HG02852 (cell line): ENCODE data around the gene KBTBD12.

ENCODE experiments used
- ATAC-seq: cut with Tn5 transposase; IDR thresholded peaks from one replicate; pipeline ENCODE4 v1.9.1; 2021; ENCODE audit warnings: mild to moderate bottlenecking, moderate library complexity; ENCODE audit not compliant: unreplicated experiment

KBTBD12 gene

DNA sequence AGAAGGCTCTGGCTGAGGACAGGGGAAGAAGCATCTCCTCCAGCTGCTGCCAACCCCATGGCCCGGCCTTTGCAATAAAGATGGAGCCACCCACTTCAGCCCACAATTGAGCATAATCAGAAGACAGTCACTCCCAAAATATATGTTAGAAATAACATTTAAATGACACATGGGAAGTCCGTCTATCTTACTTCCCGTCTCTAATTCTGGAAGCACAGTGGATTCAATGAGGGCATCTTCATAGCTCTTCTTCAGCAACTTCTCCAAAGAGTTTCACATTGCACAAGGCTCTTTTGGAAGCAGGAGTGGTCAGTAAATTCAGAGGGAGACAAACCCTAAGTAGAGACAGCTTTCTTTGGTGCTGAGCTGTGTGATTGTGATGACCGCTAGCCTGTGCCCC, 70.2 kb downstream of the KBTBD12 start:
- no peak for ATAC-seq

DNA sequence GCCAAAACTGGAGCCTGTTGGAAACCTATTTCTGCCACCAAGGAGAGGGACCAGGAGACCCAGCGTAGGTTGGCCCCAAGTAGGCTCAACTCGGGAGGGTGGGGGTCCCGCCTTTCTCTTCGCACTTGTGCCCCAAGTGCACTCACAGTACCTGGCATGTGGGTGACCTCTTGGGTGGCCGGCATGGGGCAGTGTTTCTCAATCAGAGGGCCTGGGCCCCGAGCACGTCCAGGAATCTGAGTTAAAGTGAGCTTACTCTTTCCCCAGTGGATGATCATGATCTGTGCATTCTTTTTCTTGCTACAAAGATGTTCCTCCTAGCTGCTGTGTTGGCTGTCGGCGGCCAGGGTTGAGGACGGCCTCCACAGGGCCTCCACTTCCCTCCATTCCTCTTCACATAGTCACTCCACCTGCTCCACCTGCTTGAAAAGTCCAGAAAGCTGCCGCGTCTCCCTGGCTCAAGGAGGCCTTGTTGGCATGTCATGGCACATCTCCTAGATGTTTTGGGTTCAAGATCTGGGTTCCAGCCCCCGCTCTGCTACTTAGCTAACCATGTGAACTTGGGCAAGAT, 70.7 kb downstream of the KBTBD12 start:
- no peak for ATAC-seq

DNA sequence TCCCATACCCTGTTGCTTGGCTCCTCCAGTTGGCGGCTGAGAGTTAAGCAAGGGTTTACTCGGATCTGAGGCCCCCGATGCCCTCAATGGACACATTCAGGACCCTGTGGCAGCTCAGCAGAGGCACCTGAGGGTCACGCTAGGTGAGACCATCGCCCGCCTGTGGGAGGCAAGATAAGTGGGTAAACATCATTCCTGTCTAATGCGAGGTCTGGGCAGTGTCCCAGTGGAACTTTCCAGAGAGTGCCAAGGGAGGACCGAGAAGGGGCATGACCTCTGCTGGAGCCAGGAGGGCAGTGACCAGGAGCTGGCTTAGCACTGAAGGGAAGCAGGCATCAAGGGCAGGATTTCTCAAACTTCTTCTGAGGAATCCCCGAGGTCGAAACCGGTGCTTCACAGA, 71.8 kb downstream of the KBTBD12 start:
- ATAC-seq: no peak

DNA sequence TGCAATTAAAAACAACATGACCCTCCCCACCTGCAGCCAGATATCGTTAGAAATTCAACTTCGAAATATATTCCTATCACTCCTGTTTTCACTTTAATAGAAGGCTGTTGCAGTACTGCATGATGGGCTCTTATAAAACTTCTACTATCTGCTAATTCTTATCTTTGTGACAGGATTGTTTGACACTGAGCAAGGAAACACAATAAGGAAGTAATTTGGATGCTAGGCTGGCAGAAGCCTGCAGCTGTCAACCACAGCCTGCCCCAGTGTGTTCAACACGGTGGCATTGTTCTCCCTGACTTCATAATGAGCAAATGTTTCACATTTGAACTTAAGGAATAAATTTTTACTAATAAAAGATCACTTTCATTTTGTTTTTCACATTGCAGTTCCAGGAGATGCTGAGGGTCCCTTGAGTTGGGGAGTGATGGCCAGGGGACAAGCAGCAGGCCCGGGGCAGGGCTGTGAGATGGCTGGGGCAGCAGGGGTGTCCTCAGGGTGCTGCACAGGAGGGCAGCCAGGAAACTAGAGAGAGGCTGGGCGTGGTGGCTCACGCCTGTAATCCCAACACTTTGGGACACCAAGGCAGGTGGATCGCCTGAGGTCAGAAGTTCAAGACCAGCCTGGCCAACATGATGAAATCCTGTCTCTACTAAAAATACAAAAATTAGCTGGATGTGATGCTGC, 72.4 kb downstream of the KBTBD12 start:
- no peak for ATAC-seq

DNA sequence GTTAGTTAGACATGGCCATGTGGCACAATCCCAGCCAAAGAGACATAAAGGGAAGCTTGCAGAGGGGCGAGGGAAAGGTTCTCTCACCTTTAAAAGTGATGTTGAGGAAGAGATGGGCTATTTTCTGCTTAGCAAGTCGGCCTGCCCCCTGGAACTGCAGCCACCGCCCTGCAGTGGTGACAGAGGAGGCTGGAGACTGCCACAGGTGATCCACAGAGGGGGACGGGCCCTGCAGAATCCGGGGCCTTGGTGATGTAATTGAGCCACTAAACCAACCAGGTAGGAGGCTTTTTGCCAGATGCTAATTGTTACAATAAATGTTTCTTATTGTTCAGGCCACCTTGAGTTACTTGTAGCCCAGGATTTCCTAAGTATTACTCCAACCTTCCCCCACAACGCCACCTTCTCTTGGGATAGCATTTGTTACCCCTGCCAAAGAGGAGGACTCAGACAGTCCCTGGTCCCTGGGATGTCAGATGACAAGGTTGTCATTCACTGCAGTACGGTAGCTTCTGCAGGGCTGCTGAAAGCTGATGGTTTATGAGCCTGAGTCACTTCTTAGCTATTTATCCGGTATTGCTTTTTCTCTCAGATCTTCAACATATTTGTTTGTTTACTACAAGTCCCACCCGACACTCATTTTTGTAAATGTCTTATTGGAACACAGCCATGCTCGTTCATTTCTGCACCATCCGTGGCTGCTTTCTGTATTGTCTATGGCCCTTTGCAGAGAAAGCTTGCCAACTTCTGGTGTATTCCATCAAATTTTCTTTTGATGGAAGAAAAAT, 73.9 kb downstream of the KBTBD12 start:
- ATAC-seq: no peak

DNA sequence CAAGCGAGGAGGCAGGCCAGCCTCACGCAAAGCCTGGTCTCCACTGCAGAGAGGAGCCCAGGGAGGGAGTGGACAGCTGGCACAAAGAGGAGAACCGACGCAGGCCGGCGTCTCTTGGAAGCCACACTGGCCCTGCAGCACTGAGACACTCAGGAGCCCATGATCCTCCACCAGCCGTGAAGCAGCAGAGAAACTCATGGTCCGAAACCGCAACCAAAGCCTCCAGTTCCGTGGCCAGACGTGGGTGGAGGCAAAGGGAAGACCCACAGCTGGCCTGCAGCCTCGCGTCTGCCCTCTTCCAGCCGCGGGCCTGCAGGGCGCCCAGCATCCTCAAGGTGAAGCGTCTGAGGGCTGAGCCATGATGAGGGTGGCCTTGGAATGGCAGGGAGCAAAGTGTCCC, 75.0 kb downstream of the KBTBD12 start:
- no peak for ATAC-seq

DNA sequence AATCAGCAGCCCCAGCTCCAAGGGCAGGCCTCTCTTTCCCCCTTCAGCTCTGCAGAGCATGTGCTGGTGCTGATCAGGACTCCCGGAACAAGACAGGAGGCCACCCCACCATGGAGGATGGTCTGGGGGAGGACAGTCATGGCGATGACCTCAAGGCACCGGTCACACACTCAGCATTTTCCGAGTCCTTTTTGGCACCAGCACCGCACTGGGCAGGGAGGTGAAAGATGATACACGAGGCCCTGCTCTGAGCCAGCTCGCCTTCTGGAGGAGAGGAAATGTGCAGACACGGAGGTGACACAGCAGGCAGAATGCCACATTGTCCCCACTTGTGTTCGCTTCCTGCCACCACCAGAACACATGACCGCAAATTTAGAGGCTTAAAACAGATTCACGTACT, 75.4 kb downstream of the KBTBD12 start:
- no peak for ATAC-seq

DNA sequence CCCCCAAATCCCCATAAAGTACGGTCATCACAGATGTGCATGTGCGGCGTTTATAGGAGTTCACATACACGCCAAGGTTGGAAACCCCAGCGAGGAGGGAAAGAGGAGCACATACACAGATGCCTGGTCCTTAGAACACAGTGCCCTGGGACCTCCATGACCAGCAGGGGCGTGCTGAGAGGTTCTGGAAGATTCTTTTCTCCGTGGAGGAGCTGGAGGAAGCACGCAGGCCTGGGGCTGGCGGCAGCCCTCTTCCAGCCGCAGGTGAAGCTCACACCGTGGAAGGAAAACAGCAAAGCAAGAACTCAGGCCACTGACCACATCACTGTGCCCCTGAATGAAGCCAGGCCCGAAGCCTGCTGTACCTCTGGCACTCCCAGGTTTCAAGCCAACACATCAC, 76.2 kb downstream of the KBTBD12 start:
- no peak for ATAC-seq

DNA sequence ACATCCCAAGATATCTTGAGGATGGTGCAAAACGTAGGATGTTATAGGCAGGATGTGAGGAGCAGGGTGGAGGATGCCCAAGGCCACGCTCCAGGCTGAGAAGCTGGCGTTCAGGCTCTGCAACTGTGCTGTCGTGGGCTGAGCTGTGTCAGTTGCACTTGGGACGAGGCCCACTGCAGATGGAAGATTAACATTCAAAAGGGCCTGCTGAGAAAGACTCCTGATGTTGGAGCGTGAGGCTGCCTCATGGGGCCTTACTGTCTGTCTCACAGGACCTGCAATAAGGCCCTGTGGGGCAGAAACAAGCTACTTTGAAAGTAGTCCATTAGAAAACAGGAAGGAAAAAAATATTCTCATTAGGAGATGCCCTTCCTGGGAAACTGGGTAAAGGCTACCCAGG, 76.6 kb downstream of the KBTBD12 start:
- ATAC-seq: no peak

DNA sequence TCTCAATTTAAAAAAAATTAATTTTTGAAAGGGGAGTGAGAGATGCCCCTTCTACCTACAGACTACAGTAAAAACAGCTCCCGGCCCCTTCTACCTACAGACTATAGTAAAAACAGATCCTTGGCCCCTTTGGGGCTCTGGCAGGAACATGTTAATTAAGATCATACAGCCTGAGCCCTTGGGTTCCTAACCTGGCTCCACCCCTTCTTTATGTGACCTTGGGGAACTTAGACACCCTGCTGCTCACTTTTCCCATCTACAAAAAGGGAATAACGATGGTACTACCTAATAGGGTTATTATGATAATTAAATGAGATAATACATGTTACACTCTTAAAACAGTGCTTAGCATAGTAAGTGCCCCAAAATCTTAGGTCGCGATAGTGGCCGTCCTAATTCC, 77.1 kb downstream of the KBTBD12 start:
- no peak for ATAC-seq

DNA sequence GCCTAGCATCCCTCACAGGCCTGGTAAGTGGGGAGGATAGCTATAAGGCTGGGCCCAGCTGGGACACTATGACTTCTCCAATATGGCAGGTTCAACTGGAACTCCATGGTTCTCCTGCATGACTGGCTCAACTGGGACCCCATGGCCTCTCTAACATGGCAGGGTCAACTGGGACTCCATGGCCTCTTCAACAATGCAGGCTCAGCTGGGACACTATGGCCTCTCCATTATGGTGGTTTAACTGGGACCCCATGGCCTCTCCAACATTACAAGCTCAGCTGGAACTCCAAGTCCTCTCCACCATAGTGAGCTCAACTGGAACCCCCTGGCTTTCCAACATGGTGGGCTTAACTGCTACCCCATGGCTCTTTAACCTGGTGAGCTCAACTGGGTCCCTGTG, 79.0 kb downstream of the KBTBD12 start:
- no peak for ATAC-seq

DNA sequence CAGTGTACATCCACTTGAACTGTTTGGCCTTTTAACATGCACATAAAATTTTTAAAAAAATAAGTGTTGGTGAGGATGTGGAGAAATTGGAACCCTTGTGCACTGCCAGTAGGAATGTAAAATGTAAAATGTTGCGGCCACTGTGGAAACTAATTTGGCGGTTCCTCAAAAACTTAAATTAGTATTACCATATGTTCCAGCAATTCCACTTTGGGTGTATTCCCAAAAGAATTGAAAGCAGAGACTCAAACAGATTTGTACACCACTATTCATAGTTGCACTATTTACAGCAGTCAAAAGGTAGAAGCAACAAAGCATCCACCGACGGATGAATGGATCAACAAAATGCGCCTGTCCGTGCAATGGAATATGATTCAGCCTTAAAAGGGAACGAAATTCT, 82.0 kb downstream of the KBTBD12 start:
- no peak for ATAC-seq

DNA sequence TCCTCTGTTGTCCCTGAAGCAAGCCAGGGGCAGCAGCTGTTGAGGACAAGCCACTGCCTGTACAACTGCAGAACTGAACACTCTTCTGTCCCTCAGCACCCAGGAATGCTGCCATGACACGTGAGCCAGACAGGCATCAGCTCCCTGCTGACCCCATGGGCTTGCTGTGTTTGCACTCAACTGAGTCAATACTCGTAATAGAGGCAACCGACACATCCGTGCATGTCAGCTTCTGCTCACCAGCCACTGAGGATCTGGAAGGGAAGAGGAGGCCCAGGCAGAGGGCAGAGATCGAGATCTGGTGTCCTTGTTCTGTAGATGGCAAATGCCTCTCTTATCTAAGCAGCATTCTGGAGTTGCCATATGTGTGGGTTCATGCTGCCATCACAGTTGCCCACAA, 82.9 kb downstream of the KBTBD12 start:
- no peak for ATAC-seq

DNA sequence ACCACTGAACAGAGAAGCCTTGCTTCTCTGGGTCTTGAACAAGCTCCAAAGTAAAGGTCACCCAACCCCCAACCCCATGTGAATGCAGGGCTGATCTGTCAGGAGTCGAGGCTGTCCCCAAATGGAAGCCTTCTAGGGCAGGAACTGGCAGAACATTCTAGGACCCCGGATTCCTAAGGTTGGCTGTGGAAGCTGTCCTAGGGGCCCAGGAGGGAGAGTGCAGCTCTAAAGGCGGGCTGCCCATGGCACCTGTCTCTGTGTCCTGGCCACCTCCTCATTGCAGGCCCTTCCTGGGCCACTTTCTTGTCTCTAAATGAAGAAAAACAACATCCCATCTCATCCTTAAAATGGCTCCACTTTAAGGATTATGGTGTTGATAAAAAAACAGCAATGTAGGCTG, 83.6 kb downstream of the KBTBD12 start:
- ATAC-seq: no peak

DNA sequence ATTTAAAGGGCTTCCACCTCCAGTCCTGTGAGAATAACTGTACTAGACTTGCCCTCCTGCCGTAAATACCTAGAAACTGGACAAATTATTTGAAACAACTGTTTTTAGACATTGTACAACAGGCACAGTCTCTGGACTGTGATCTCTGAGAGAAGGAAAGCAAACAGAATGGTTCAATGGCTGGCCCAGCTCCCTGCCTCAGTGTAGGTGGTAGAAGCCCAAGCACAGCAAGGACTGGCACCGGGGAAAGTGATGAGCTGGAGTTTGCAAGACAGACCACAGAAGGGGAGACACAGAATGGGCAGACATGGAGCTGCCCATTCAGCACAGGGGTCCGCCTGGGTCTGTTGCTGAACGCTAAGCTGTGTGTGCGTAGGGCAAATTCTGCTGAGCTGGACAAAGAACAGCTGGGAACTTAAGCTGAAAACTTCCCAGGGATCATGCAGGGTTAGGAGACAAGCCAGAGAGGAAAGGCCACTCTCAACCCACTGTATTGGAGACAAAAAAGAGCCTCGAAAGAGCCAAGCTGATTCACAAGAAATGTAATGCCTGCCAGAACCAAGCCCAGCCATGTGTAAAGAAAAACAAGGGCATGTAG, 84.6 kb downstream of the KBTBD12 start:
- no peak for ATAC-seq

DNA sequence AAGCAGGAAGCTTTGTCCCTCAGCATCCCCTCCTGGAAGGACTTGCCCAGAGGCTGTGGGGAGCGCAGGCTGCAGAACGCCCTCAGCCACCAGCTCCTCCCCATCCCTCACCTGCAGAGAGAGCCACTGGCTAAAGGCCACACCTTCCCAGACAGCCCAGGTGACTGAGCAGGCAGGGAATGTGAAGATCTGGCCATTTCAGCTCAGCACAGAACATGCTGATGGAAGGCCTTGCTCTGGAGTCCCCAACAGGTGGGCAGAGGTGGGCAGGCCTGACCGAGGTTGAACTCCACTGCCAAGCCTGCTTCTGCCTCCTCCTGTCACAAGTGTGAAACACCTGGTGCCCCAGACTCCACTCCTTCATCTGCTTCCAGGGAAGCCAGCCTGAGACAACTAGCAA, 86.5 kb downstream of the KBTBD12 start:
- no peak for ATAC-seq

DNA sequence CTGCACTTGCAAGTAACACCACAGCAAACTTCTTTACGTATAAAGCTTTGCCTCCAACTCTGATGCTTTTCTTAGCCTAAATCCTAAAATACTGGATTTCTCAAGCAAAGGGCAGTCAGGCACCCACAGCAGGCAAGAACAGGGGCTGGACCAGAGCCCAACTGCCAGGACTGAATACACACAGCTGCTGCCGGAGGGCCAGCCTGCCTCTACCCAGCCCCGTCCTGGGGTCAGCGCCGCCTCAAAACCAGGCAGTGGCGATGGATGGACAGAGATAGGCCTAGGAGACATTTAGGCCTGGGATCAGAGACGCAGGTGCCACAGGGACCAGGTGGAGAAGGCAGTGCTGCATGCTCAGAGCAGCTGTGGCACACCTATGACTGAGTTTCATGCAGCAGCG, 89.6 kb downstream of the KBTBD12 start:
- no peak for ATAC-seq

DNA sequence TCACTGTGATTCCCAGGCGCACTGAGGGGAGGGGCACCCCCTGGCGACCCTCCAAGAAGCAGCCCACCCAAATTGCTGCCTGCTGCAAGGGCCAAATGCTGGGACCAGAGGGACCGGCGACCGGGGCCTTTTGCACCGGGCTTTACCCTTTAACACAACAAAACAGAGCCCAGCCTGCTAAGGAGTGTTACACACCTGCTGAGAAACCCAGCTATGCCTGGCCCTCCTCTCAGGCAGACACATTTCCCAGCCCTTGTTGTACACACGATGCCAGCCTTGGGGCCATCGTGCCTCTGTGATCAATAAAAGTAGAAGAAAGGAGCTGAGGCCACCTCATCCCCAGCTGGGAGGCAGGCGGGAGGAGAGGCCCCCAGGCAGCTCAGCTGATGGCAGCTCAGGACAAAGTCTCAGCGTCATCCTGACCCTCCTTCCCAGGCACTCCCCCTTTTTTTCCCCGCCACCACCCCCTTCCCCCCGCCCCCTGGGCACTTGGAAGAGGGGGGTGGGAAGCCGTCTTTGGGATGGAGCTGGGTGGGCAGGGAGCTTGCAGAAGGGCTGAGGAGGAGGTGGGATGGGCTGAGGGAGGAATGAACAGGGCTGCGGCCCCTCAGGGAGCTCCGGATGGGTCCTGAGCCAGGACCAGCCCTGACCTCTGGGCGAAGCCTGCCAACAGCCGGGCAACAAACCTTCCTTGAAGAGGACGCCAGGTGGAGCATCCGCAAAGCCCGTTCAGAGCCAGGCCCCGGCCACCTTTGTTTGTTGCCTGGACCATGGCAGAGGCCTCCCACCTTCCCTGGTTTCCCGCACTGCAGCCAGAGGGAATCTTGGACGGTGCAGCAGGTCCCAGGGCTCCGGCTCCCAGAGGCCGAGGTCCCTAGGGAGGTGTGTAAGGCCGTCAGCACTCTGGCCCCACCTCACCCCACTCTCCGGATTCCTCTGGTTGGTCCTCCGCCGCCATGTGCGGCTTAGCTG, 91.3 kb downstream of the KBTBD12 start:
- ATAC-seq: no peak

DNA sequence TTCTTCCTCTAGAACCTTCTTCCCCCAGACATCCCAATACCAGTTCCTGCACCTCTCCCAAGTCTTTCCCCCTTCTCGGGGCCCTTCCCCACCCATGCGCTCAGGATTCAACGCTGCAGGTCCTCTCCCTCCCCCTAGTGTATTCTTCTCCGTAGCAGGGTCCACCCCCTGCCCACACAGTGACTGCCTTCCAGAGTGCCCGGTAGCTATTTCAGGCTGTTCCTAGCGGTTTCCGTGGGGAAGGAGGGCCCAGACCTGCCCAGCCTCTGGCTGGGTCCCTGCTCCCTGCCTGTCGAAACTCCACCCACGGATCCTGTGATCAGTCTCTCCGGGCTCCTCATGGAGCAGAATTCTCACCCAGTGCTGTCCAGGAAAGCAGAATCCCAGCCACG, 92.0 kb downstream of the KBTBD12 start:
- no peak for ATAC-seq

DNA sequence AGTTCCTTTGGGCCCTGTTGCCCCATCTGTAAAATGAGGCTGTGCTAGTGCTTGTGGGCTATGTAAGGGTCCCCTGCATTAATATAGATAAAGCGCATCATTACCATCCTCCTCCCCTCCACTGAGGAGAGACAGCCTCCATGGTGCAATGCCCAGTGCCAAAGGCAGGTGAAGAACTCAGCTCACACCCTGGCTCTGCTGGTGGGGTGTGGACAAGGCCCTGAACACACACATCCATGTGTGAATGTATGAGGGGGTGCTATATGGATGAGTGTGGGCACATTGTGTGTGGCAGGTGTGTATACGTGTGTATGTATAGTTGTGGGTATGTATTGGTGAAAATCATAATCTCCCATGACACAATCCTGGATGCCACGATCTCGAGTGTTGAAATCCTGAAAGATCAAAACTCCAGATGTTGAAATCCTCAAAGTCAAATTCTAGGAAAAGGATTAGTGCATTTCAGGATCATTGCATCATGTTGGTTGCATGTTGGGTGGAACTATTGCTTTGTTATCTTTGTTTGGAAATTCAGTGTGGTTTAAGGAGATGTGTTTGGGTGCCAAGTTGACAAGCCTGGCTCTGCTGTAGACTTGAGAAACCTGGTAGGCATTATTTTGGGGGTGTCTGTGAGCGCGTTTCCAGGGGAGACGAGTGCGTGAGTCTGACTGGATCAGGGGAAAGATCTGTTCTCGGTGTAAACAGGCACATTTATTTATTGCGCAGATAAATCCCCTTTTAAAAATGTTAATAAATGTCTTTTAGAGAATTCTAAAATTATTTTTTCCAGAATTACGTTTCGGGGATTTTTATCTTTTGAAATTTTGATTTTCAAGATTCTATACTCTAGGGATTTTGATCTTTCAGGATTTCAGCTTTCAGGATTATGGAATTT, 95.2 kb downstream of the KBTBD12 start:
- ATAC-seq: no peak
